ENCODE results near the gene SERPINB6. TPM values are rescaled to one million over a fixed set of nuclear protein-coding genes. Genes with fewer than 3 reads are reported as not detected.

SERPINB6 gene
- total RNA-seq, 1 experiment from 2014 or later = 39.0 TPM

GRCh38 chr6:2951728-2952127, 19.6 kb downstream of the SERPINB6 start:
- Histone ChIP-seq H3K9ac (ENCODE audit: extremely low read depth, insufficient read length, low read length) (no peak overlapping the region), H3K23me2 (ENCODE audit: insufficient read length, low read depth, low read length, poor library complexity, severe bottlenecking) (no peaks in the 10 kb centered on the region), H2AFZ (ENCODE audit: low read length) (no peak overlapping the region), H3K79me2 (ENCODE audit: insufficient read depth, low read length) (no peaks in the 10 kb centered on the region), H3T11ph (ENCODE audit: low read length) (no peak overlapping the region), H3K23ac (ENCODE audit: insufficient read length, low read depth, low read length) (no peak overlapping the region), H2BK120ac (ENCODE audit: low read depth, low read length, poor library complexity, severe bottlenecking) (no peak overlapping the region), H3K27me3 (ENCODE audit: insufficient read depth, low read length) (no peaks in the 10 kb centered on the region), H4K91ac (ENCODE audit: insufficient read length, low read depth, low read length) (no peak overlapping the region), H2BK12ac (ENCODE audit: insufficient read length, low read depth, low read length) (no peak overlapping the region), H3K14ac (ENCODE audit: insufficient read depth, low read length) (no peak overlapping the region), H3K79me1 (ENCODE audit: insufficient read depth, low read depth, low read length, poor library complexity, severe bottlenecking) (no peaks in the 10 kb centered on the region), H3K56ac (ENCODE audit: insufficient read length, low read depth, low read length) (no peak overlapping the region), H4K8ac (replicated peaks; ENCODE audit: insufficient read length, low read depth, low read length) (no peak overlapping the region), H2BK5ac (ENCODE audit: insufficient read length, low read length) (no peak overlapping the region), H2BK15ac (ENCODE audit: low read depth, low read length) (no peak overlapping the region), H4K5ac (ENCODE audit: insufficient read length, low read depth, low read length) (no peak overlapping the region), H3K27ac (ENCODE audit: insufficient read length, low read depth, low read length) (no peak overlapping the region), H3K9me3 (ENCODE audit: control insufficient read depth, low read depth, low read length) (no peaks in the 10 kb centered on the region), H3K4me2 (ENCODE audit: insufficient read depth, insufficient read length, low read length) (no peak overlapping the region), H4K20me1 (ENCODE audit: control insufficient read depth, insufficient read depth, insufficient read length) (no peaks in the 10 kb centered on the region), H3K4ac (ENCODE audit: low read depth, low read length) (no peak overlapping the region), H2AK5ac (ENCODE audit: insufficient read length, low read length) (no peak overlapping the region), H2BK20ac (ENCODE audit: low read depth, low read length, poor library complexity, severe bottlenecking) (no peak overlapping the region), H3K18ac (ENCODE audit: insufficient read length, low read depth, low read length) (no peak overlapping the region), H3K4me1 (ENCODE audit: insufficient read depth, low read length) (no peaks in the 10 kb centered on the region)
- no peak for TF ChIP-seq CTCF (conservative IDR thresholded peaks at IDR 0.05)
- Mint-ChIP-seq H3K27ac (peak overlapping the region in 2 of 3 experiments; percentile 2 to 48; a peak in 2 of 7 replicates), H3K4me3 (no peak overlapping the region; a peak in 1 of 5 replicates), H3K4me1 (peaks cover 18 to 23% of the 10 kb centered on the region in 2 experiments), H3K36me3 (ENCODE audit: insufficient read depth in 1 of 3, low read depth in 3 of 3) (peaks cover 4 to 24% (median 9%) of the 10 kb centered on the region in 3 experiments; a peak in 5 of 7 replicates), H3K27me3 (ENCODE audit: low read depth) (no peaks in the 10 kb centered on the region), H3K9me3 (no peaks in the 10 kb centered on the region)
- WGBS (ENCODE audit: extremely low coverage, insufficient read length, low lambda C conversion rate) = no CpG with 5 or more reads among the region's 8 CpGs
- peak; percentile 41 for DNase-seq

Measured in H9 (cell line).